ENCODE results near the gene RPTOR.

Gene RPTOR

DNA sequence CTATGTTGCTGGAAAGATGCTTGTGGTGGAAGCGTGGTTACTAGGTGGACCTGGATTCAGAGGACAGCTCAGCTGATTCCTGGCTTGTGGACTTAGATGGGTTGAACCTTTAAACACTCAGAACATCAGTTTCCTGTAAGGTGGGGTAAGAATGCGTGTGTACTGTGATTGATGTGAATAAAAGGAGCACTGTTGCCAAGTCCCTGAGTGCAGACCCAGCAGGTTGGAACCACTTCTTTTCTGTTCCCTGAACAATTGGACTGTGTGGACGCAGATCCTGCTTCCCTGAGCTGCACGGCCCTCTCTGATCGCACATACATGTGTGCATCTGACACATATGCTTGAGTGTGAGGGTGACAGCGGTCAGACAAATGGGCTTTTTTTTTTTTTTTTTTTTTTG lies 37.5 kb downstream of the RPTOR start (continued):
- TF ChIP-seq, protein P1, sequence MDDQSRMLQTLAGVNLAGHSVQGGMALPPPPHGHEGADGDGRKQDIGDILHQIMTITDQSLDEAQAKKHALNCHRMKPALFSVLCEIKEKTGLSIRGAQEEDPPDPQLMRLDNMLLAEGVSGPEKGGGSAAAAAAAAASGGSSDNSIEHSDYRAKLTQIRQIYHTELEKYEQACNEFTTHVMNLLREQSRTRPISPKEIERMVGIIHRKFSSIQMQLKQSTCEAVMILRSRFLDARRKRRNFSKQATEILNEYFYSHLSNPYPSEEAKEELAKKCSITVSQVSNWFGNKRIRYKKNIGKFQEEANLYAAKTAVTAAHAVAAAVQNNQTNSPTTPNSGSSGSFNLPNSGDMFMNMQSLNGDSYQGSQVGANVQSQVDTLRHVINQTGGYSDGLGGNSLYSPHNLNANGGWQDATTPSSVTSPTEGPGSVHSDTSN (CRISPR knock-in tag; IDR thresholded peaks at IDR 0.05) = no peak
- TF ChIP-seq, protein P2, sequence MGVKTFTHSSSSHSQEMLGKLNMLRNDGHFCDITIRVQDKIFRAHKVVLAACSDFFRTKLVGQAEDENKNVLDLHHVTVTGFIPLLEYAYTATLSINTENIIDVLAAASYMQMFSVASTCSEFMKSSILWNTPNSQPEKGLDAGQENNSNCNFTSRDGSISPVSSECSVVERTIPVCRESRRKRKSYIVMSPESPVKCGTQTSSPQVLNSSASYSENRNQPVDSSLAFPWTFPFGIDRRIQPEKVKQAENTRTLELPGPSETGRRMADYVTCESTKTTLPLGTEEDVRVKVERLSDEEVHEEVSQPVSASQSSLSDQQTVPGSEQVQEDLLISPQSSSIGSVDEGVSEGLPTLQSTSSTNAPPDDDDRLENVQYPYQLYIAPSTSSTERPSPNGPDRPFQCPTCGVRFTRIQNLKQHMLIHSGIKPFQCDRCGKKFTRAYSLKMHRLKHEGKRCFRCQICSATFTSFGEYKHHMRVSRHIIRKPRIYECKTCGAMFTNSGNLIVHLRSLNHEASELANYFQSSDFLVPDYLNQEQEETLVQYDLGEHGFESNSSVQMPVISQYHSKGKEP (tag by site-specific recombination; IDR thresholded peaks at IDR 0.05) = no peak
- TF ChIP-seq ZNF391 (tag by site-specific recombination; IDR thresholded peaks at IDR 0.05; ENCODE audit: borderline replicate concordance, low read depth) = no peak

DNA sequence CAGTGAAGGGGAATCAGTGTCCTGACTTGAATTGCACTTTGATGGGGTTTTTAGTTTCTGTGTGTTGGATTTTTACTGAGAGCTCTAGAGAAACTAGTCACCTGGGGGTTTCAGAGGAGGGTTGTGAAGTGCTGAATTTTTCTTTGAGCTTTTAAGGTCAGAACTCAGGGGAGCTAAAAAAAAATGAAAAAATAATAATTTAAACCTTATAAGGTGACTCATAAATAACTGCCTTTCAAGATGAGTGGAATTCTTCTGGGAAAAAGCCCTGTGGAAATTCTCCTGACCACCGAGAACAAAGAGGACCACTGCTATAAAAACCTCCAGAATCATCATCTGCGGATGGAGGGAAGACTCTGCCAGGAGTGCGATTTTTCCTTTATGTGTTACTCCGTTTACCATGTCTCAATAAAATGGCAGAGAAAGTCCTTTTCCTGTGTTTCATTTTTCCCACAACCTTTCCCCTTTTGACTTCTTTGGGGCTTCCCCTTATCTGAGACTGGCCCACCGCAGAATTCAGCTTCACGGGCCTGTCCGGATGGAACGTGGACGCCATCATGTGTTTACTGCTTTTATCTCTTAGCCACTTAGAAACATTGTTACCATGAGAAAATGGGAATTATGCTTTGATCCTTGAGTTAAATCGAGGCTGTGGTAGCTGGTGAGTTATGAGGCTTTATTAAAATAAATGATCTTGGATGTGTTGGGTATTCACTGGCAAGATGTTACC lies 39.7 kb downstream of the RPTOR start:
- ChIA-PET POLR2A (no interaction called here), CTCF (interaction anchor here (0.9 to 2.3 kb wide), 6 partner anchors 9 to 405 kb away, joined by 3 to 31 read pairs (median 4); no protein-coding TSS in a partner anchor)
- TF ChIP-seq ZNF350 (tag by site-specific recombination; IDR thresholded peaks at IDR 0.05) (no peak), ZNF19 (tag by site-specific recombination; IDR thresholded peaks at IDR 0.05; ENCODE audit: low read depth) (no peak), ZNF660 (tag by site-specific recombination; IDR thresholded peaks at IDR 0.05) (no peak), ZNF132 (tag by site-specific recombination; IDR thresholded peaks at IDR 0.05; ENCODE audit: borderline replicate concordance) (no peak)
- Histone ChIP-seq H3K4me1 (ENCODE audit: control insufficient read depth, insufficient read depth, low read length) (no peaks in the 10 kb centered on the region), H3K4me3 (ENCODE audit: low read depth, low read length) (no peak overlapping the region), H3K27ac (ENCODE audit: extremely low read depth, low read depth, low read length) (no peak overlapping the region), H3K36me3 (ENCODE audit: control insufficient read depth in 2 of 2, insufficient read depth in 1 of 2, low read length in 2 of 2) (no peaks in the 10 kb centered on the region; a peak in 1 of 3 replicates), H3K9me3 (ENCODE audit: control insufficient read depth, insufficient read depth, low read depth, low read length) (no peaks in the 10 kb centered on the region)

DNA sequence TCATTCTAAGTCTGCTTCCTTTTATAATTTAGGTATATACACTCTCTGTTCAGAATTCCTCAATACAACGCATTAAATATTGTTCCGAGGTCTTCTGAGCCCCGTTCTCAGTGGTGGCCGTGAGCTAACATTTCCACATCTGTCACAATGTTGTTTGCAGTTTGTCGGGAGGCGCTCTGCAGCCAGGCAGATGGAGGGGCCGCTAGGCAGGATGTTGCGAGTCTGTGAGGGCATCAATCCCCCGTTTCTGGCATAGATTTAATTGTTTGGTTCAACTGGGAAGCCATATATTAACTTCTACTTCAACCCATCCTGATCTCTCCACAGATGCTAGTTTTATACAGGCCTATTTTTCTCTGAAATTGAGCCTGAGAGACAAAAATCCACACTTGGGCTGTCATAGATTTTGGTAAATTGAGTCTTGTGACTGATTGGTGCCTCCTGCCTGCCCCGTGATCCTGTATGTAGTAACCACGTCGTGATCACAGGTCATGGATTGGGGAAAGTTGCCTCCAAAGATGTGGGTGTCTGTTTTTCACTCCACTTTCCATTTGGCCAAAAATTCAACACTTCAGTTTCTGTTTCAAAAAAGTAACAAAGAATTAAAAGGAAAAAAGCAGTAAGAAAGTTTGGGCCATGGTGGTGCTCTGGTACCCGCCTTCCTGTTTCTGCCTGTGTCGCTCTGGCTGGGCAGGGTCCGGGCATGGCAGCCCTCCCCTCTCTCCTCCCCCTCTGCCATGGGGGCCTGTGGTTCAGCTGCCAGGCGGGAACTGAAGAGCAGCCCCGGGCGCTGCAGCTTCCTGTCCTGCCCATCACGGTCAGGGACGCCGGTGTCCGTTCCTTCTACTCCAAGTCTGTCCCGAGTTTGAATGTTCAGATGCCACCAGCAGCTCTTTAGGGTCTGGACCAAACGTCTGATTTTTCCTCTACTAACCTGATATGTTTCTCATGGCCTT lies 41.5 kb downstream of the RPTOR start:
- no peak overlapping the region for H3K27ac ChIP-seq (ENCODE audit: extremely low read depth, low read depth, low read length)
- ChIA-PET POLR2A (no interaction called here), CTCF (interaction anchor here (0.6 to 3.1 kb wide), 4 partner anchors 10 to 1921 kb away, joined by 3 to 14 read pairs (median 4); no protein-coding TSS in a partner anchor)
- no peak overlapping the region for H3K4me3 ChIP-seq (ENCODE audit: low read depth, low read length)
- H3K9me3 ChIP-seq (ENCODE audit: control insufficient read depth, insufficient read depth, low read depth, low read length) = no peaks in the 10 kb centered on the region
- TF ChIP-seq PRDM1 (tag by site-specific recombination; IDR thresholded peaks at IDR 0.05) (0 out of 2 replicates have a peak, but pooled peaks have one; percentile 36), ZNF391 (tag by site-specific recombination; IDR thresholded peaks at IDR 0.05; ENCODE audit: borderline replicate concordance, low read depth) (no peak)
- no peaks in the 10 kb centered on the region for H3K4me1 ChIP-seq (ENCODE audit: control insufficient read depth, insufficient read depth, low read length)
- H3K36me3 ChIP-seq (ENCODE audit: control insufficient read depth in 2 of 2, insufficient read depth in 1 of 2, low read length in 2 of 2) = no peaks in the 10 kb centered on the region; a peak in 1 of 3 replicates

DNA sequence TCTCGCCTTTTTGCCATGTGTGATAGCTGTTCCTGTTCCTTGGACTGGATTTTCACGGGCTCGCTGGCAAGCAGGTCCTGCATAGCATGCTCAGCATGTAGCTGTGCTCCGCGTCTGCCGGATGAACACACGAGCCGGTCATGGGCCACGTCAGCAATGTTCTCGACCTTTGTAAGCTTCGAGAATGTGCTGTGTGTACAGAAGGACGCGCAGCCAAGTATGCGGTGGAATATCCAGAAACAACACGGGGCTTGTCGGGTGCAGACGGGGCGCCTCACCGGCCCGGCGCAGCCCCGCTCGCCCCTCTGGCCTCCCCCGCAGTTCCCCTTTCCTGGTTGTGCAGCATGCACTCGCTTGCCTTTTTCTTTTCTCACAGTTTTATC lies 42.2 kb downstream of the RPTOR start:
- ChIA-PET CTCF (interaction anchor here (0.6 to 3.1 kb wide), 5 partner anchors 11 to 1922 kb away, joined by 3 to 14 read pairs (median 3); no protein-coding TSS in a partner anchor), POLR2A (no interaction called here)
- Histone ChIP-seq H3K4me1 (ENCODE audit: control insufficient read depth, insufficient read depth, low read length) (no peaks in the 10 kb centered on the region), H3K9me3 (ENCODE audit: control insufficient read depth, insufficient read depth, low read depth, low read length) (no peaks in the 10 kb centered on the region), H3K4me3 (ENCODE audit: low read depth, low read length) (no peak overlapping the region), H3K27ac (ENCODE audit: extremely low read depth, low read depth, low read length) (no peak overlapping the region), H3K36me3 (ENCODE audit: control insufficient read depth in 2 of 2, insufficient read depth in 1 of 2, low read length in 2 of 2) (no peaks in the 10 kb centered on the region; a peak in 1 of 3 replicates)
- TF ChIP-seq ZNF548 (tag by site-specific recombination; IDR thresholded peaks at IDR 0.05) (no peak), ZNF837 (tag by site-specific recombination; IDR thresholded peaks at IDR 0.05) (no peak), ZNF707 (tag by site-specific recombination; IDR thresholded peaks at IDR 0.05) (no peak), ZNF416 (tag by site-specific recombination; IDR thresholded peaks at IDR 0.05) (no peak), ZBTB48 (tag by site-specific recombination; IDR thresholded peaks at IDR 0.05) (no peak)
- TF ChIP-seq, protein P3, sequence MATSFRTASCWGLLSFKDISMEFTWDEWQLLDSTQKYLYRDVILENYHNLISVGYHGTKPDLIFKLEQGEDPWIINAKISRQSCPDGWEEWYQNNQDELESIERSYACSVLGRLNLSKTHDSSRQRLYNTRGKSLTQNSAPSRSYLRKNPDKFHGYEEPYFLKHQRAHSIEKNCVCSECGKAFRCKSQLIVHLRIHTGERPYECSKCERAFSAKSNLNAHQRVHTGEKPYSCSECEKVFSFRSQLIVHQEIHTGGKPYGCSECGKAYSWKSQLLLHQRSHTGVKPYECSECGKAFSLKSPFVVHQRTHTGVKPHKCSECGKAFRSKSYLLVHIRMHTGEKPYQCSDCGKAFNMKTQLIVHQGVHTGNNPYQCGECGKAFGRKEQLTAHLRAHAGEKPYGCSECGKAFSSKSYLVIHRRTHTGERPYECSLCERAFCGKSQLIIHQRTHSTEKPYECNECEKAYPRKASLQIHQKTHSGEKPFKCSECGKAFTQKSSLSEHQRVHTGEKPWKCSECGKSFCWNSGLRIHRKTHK (tag by site-specific recombination; IDR thresholded peaks at IDR 0.05) = no peak
- TF ChIP-seq, protein P4, sequence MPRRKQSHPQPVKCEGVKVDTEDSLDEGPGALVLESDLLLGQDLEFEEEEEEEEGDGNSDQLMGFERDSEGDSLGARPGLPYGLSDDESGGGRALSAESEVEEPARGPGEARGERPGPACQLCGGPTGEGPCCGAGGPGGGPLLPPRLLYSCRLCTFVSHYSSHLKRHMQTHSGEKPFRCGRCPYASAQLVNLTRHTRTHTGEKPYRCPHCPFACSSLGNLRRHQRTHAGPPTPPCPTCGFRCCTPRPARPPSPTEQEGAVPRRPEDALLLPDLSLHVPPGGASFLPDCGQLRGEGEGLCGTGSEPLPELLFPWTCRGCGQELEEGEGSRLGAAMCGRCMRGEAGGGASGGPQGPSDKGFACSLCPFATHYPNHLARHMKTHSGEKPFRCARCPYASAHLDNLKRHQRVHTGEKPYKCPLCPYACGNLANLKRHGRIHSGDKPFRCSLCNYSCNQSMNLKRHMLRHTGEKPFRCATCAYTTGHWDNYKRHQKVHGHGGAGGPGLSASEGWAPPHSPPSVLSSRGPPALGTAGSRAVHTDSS (tag by site-specific recombination; IDR thresholded peaks at IDR 0.05) = no peak
